Skin epidermis (tissue), 12 donors: ENCODE results near the gene LSR.
"Not testable (repeated sequence)": the region's sequence is repeated elsewhere in the genome, so short reads cannot be mapped to it uniquely, and the experiment has no call there.

Experiments
- H3K27ac ChIP-seq, 21 experiments: fragments of 200-600 bp; sonication (generic) in 11 of 21; one replicate each; pipeline ENCODE4 v1.5.0; 2020; ENCODE audit warnings: mild to moderate bottlenecking in 3 of 21, inconsistent platforms in 2 of 21, moderate library complexity in 2 of 21
- H3K4me3 ChIP-seq, 7 experiments: fragments of 200-600 bp; sonication (generic) in 2 of 7; one replicate each; pipeline ENCODE4 v1.5.0; 2020; ENCODE audit warnings: inconsistent platforms in 2 of 7, mild to moderate bottlenecking in 2 of 7, moderate library complexity in 1 of 7

LSR gene

GRCh38 chr19:35236638-35237400 lies 12.0 kb upstream of the LSR start:
- no peak overlapping the region for H3K4me3 ChIP-seq
- no peak overlapping the region for H3K27ac ChIP-seq

- H3K4me3 ChIP-seq = not testable (repeated sequence)
- H3K27ac ChIP-seq = peak overlapping the region in 7 of 21 experiments; percentile 15 to 86 (median 65)
Measured at GRCh38 chr19:35239597-35239996, 9.2 kb upstream of the LSR start.

GRCh38 chr19:35240327-35240726 lies 8.5 kb upstream of the LSR start:
- no peak overlapping the region for H3K4me3 ChIP-seq
- peak overlapping the region in 10 of 21 experiments; percentile 5 to 86 (median 55) for H3K27ac ChIP-seq

- Histone ChIP-seq H3K4me3 (no peak overlapping the region), H3K27ac (peak overlapping the region in 3 of 21 experiments; percentile 65 to 84 (median 79))
Measured at GRCh38 chr19:35241417-35241816, 7.4 kb upstream of the LSR start.

- H3K27ac ChIP-seq = no peak overlapping the region
Measured at GRCh38 chr19:35246466-35247092, 2.2 kb upstream of the LSR start.

GRCh38 chr19:35247526-35248309 lies 1.1 kb upstream of the LSR start:
- Histone ChIP-seq H3K27ac (peak overlapping the region; percentile 77 to 97 (median 90)), H3K4me3 (peak overlapping the region; percentile 43 to 87 (median 71))

More at GRCh38 chr19:35246466-35247092, 2.2 kb upstream of the LSR start:
- H3K4me3 ChIP-seq = no peak overlapping the region

GRCh38 chr19:35249146-35249847 lies 495 bp downstream of the LSR start:
- Histone ChIP-seq H3K27ac (peak overlapping the region in 20 of 21 experiments; percentile 80 to 97 (median 90)), H3K4me3 (peak overlapping the region; percentile 43 to 87 (median 71))

- H3K27ac ChIP-seq = peak overlapping the region in 10 of 21 experiments; percentile 88 to 97 (median 92)
- H3K4me3 ChIP-seq = peak overlapping the region; percentile 43 to 87 (median 71)
Measured at GRCh38 chr19:35249848-35250711, 1.3 kb downstream of the LSR start.

GRCh38 chr19:35251456-35251855 lies 2.7 kb downstream of the LSR start:
- H3K4me3 ChIP-seq = no peak overlapping the region
- H3K27ac ChIP-seq = no peak overlapping the region

- Histone ChIP-seq H3K27ac (peak overlapping the region in 5 of 21 experiments; percentile 6 to 81 (median 7)), H3K4me3 (no peak overlapping the region)
Measured at GRCh38 chr19:35253316-35254286, 4.8 kb downstream of the LSR start.

GRCh38 chr19:35254341-35255297 lies 5.8 kb downstream of the LSR start:
- H3K27ac ChIP-seq = peak overlapping the region in 4 of 21 experiments; percentile 7 to 81 (median 26)
- H3K4me3 ChIP-seq = no peak overlapping the region

- no peak overlapping the region for H3K4me3 ChIP-seq
- no peak overlapping the region for H3K27ac ChIP-seq
Measured at GRCh38 chr19:35256566-35256965, 7.8 kb downstream of the LSR start.

GRCh38 chr19:35257113-35257461 lies 8.3 kb downstream of the LSR start:
- no peak overlapping the region for H3K4me3 ChIP-seq
- peak overlapping the region in 1 of 21 experiments; percentile 47 for H3K27ac ChIP-seq

- no peak overlapping the region for H3K4me3 ChIP-seq
- no peak overlapping the region for H3K27ac ChIP-seq
Measured at GRCh38 chr19:35260694-35261304, 12.0 kb downstream of the LSR start.

GRCh38 chr19:35261356-35262100 lies 12.7 kb downstream of the LSR start:
- Histone ChIP-seq H3K4me3 (no peak overlapping the region), H3K27ac (peak overlapping the region in 1 of 21 experiments; percentile 36)
